HL-60 (cell line): ENCODE data around the gene ERRFI1.

Experiments used
- CTCF ChIP-seq: IDR thresholded peaks from one replicate; pipeline ENCODE4 v1.5.1; 2011; ENCODE audit warnings: low read length, control low read depth, inconsistent platforms; ENCODE audit not compliant: insufficient read depth
- POLR2AphosphoS5 ChIP-seq: IDR thresholded peaks from 2 replicates; pipeline ENCODE4 v1.6.1; 2012; ENCODE audit warnings: low read depth
- REST ChIP-seq: IDR thresholded peaks from 2 replicates; pipeline ENCODE4 v1.6.1; 2012; ENCODE audit warnings: low read depth; ENCODE audit not compliant: insufficient replicate concordance
- SPI1 ChIP-seq: IDR thresholded peaks from 2 replicates; pipeline ENCODE4 v1.6.1; 2012; ENCODE audit warnings: low read depth, mild to moderate bottlenecking, borderline replicate concordance

- TF ChIP-seq CTCF (no peak), POLR2AphosphoS5 (no peak), REST (no peak), SPI1 (no peak)
These were observed 61.6 kb downstream of the ERRFI1 start for GRCh38 chr1:7964476-7964875.
